Measurements from ENCODE around the gene PRKD1.

The PRKD1 gene

DNA sequence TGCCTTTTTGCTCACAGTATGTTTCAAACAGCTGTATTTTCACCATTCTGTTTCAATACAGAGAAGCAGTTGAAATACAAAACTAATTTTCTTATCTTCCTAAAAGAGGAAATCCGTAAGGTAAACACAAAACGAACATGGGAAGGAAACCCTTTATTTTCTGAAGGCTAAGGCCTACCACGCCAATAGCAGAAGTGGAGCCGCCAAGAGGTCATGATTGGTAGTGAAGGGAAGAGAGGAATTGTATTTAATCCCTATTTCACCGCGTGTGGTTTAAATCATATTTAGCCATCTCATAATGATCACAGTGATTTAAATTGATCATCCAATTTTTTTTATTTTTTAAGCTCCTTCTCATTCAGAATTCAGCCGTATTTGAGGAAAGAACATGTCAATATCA lies 398.2 kb downstream of the PRKD1 start:
- no peak for TF ChIP-seq ISL1 (CRISPR knock-in tag; IDR thresholded peaks at IDR 0.05)
- no peak for TF ChIP-seq TCF4 (CRISPR knock-in tag; IDR thresholded peaks at IDR 0.05; ENCODE audit: borderline replicate concordance)
- no peak for TF ChIP-seq ESRRG (CRISPR knock-in tag; IDR thresholded peaks at IDR 0.05)
- no peak for TF ChIP-seq ZFP3 (CRISPR knock-in tag; IDR thresholded peaks at IDR 0.05)
- TF ChIP-seq PPARA (CRISPR knock-in tag; IDR thresholded peaks at IDR 0.05; ENCODE audit: borderline replicate concordance) = no peak
- no peak for TF ChIP-seq TOX (CRISPR knock-in tag; IDR thresholded peaks at IDR 0.05; ENCODE audit: borderline replicate concordance)
- TF ChIP-seq, protein P1, sequence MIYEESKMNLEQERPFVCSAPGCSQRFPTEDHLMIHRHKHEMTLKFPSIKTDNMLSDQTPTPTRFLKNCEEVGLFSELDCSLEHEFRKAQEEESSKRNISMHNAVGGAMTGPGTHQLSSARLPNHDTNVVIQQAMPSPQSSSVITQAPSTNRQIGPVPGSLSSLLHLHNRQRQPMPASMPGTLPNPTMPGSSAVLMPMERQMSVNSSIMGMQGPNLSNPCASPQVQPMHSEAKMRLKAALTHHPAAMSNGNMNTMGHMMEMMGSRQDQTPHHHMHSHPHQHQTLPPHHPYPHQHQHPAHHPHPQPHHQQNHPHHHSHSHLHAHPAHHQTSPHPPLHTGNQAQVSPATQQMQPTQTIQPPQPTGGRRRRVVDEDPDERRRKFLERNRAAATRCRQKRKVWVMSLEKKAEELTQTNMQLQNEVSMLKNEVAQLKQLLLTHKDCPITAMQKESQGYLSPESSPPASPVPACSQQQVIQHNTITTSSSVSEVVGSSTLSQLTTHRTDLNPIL (CRISPR knock-in tag; IDR thresholded peaks at IDR 0.05; ENCODE audit: low read depth) = no peak
- TF ChIP-seq, protein P2, sequence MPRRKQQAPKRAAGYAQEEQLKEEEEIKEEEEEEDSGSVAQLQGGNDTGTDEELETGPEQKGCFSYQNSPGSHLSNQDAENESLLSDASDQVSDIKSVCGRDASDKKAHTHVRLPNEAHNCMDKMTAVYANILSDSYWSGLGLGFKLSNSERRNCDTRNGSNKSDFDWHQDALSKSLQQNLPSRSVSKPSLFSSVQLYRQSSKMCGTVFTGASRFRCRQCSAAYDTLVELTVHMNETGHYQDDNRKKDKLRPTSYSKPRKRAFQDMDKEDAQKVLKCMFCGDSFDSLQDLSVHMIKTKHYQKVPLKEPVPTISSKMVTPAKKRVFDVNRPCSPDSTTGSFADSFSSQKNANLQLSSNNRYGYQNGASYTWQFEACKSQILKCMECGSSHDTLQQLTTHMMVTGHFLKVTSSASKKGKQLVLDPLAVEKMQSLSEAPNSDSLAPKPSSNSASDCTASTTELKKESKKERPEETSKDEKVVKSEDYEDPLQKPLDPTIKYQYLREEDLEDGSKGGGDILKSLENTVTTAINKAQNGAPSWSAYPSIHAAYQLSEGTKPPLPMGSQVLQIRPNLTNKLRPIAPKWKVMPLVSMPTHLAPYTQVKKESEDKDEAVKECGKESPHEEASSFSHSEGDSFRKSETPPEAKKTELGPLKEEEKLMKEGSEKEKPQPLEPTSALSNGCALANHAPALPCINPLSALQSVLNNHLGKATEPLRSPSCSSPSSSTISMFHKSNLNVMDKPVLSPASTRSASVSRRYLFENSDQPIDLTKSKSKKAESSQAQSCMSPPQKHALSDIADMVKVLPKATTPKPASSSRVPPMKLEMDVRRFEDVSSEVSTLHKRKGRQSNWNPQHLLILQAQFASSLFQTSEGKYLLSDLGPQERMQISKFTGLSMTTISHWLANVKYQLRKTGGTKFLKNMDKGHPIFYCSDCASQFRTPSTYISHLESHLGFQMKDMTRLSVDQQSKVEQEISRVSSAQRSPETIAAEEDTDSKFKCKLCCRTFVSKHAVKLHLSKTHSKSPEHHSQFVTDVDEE (CRISPR knock-in tag; IDR thresholded peaks at IDR 0.05) = no peak
- TF ChIP-seq OSR1 (CRISPR knock-in tag; IDR thresholded peaks at IDR 0.05) = no peak
- no peak for TF ChIP-seq SNAI2 (CRISPR knock-in tag; IDR thresholded peaks at IDR 0.05)
- ATAC-seq = no peak

DNA sequence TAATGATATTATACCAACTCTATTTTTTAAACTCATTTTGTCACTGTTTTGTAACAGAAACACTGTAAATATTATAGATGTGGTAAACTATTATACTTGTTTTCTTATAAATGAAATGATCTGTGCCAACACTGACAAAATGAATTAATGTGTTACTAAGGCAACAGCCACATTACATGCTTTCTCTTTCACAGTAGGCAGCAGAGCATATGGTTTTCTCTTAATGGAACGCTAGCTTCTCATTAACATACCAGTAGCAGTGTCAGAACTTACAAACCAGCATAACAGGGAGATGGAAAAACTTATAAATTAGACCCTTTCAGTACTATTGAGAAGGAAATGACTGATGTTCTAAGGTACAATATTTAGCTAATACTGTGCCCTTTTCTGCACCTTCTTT lies 398.8 kb downstream of the PRKD1 start:
- TF ChIP-seq ESRRG (CRISPR knock-in tag; IDR thresholded peaks at IDR 0.05) (no peak), TOX (CRISPR knock-in tag; IDR thresholded peaks at IDR 0.05; ENCODE audit: borderline replicate concordance) (no peak), TCF4 (CRISPR knock-in tag; IDR thresholded peaks at IDR 0.05; ENCODE audit: borderline replicate concordance) (no peak), OSR1 (CRISPR knock-in tag; IDR thresholded peaks at IDR 0.05) (no peak), ZNF565 (CRISPR knock-in tag; conservative IDR thresholded peaks at IDR 0.05; ENCODE audit: low read depth) (no peak)
- TF ChIP-seq, protein P3, sequence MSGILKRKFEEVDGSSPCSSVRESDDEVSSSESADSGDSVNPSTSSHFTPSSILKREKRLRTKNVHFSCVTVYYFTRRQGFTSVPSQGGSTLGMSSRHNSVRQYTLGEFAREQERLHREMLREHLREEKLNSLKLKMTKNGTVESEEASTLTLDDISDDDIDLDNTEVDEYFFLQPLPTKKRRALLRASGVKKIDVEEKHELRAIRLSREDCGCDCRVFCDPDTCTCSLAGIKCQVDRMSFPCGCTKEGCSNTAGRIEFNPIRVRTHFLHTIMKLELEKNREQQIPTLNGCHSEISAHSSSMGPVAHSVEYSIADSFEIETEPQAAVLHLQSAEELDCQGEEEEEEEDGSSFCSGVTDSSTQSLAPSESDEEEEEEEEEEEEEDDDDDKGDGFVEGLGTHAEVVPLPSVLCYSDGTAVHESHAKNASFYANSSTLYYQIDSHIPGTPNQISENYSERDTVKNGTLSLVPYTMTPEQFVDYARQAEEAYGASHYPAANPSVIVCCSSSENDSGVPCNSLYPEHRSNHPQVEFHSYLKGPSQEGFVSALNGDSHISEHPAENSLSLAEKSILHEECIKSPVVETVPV (CRISPR knock-in tag; IDR thresholded peaks at IDR 0.05) = no peak
- ATAC-seq = no peak

DNA sequence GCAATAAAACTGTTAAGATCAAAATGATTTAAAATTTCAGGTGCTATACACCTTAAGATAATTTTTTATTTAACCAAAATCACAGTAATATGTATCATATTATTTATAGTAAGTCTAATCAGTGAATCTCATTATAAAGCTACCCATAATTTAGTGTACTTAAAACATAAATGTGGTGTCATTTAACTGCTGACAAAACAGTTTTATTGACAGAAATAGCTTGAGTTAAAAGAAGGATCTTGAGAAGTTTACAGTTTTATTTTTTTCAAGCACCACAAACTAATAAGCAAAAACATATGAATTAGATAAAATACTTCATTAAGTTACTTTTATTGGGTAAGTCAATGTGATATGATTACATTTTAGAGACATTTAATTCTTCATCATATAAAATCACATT lies 400.4 kb downstream of the PRKD1 start:
- TF ChIP-seq OSR1 (CRISPR knock-in tag; IDR thresholded peaks at IDR 0.05) (no peak), BACH2 (CRISPR knock-in tag; IDR thresholded peaks at IDR 0.05; ENCODE audit: borderline replicate concordance) (no peak), ISL1 (CRISPR knock-in tag; IDR thresholded peaks at IDR 0.05) (no peak), GLIS3 (CRISPR knock-in tag; IDR thresholded peaks at IDR 0.05) (no peak), ZC3H10 (CRISPR knock-in tag; IDR thresholded peaks at IDR 0.05) (no peak), ARNTL (CRISPR knock-in tag; IDR thresholded peaks at IDR 0.05; ENCODE audit: borderline replicate concordance, low read depth) (no peak), ESRRG (CRISPR knock-in tag; IDR thresholded peaks at IDR 0.05) (no peak), TOX (CRISPR knock-in tag; IDR thresholded peaks at IDR 0.05; ENCODE audit: borderline replicate concordance) (no peak), PPARA (CRISPR knock-in tag; IDR thresholded peaks at IDR 0.05; ENCODE audit: borderline replicate concordance) (no peak), ZNF8 (CRISPR knock-in tag; IDR thresholded peaks at IDR 0.05) (no peak), SNAI2 (CRISPR knock-in tag; IDR thresholded peaks at IDR 0.05) (no peak), ZFP3 (CRISPR knock-in tag; IDR thresholded peaks at IDR 0.05) (no peak), RARB (CRISPR knock-in tag; IDR thresholded peaks at IDR 0.05) (no peak), ZNF565 (CRISPR knock-in tag; conservative IDR thresholded peaks at IDR 0.05; ENCODE audit: low read depth) (no peak)
- TF ChIP-seq, protein P3 (CRISPR knock-in tag; IDR thresholded peaks at IDR 0.05) = no peak
- TF ChIP-seq, protein P1 (CRISPR knock-in tag; IDR thresholded peaks at IDR 0.05; ENCODE audit: low read depth) = no peak
- TF ChIP-seq, protein P2 (CRISPR knock-in tag; IDR thresholded peaks at IDR 0.05) = no peak
- no peak for ATAC-seq

Measured in SK-N-SH treated with all-trans-retinoic acid at 6 μM for 48 hours (cell line).